Measurements from ENCODE around the gene LCN10. TPM values are rescaled to one million over a fixed set of nuclear protein-coding genes. Genes with fewer than 3 reads are reported as not detected.

Gene LCN10
- total and polyA plus RNA-seq, 9 of the 15 experiments (the other 6 are each of a cell fraction or from before 2014, with no cell fraction given): 0.10 to 0.21 (median 0.14) TPM; not detected in 6

DNA sequence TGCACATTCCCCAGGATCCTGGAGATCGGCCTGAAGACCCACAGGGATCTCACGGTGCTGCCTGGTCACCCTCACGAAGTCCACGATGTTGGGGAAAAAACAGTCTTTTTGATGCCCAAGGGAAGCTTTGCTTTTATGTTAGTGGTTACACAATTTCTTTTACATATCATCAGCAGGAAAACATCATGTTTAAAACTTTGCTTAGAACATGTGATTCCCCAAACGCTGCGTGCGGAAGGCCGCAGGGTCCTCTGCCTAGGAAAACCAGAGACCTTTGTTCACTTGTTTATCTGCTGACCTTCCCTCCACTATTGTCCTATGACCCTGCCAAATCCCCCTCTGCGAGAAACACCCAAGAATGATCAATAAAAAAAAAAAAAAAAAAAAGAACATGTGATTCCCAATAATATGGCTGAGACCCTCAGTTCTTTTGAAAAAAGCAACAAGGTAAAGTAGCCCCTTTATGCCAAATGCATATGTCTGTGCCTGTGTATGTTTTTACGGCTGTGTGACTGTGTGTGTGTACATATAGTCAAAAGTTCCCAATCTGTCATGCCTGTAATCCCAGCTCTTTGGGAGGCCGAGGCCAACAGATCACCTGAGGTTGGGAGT is 44.0 kb downstream of the LCN10 start:
- TF ChIP-seq ZHX1 (conservative IDR thresholded peaks at IDR 0.05; ENCODE audit: low read length) (no peak), KDM1A (IDR thresholded peaks at IDR 0.05) (no peak), C11orf30 (IDR thresholded peaks at IDR 0.05; ENCODE audit: low read depth) (no peak), ZNF316 (IDR thresholded peaks at IDR 0.05) (no peak), CAMTA2 (CRISPR knock-in tag; conservative IDR thresholded peaks at IDR 0.05) (no peak), CUX1 (CRISPR knock-in tag; IDR thresholded peaks at IDR 0.05) (no peak), CSDE1 (IDR thresholded peaks at IDR 0.05) (no peak), TEAD2 (tag; IDR thresholded peaks at IDR 0.05) (no peak), XRCC5 (IDR thresholded peaks at IDR 0.05; ENCODE audit: low read depth, low read length) (no peak)
- intact Hi-C loops (cut with micrococcal nuclease) (no loop called here), in situ Hi-C loops (cut with MboI) (no loop called here)
- no peak overlapping the region for H2AFZ ChIP-seq (ENCODE audit: low read depth, low read length)
- no peak overlapping the region for H3K4me3 ChIP-seq
- H3K27ac ChIP-seq (ENCODE audit: extremely low read depth, low read depth, low read length): no peak overlapping the region
- DNase-seq (ENCODE audit: extremely low read depth in 1 of 4, low spot score in 3 of 4): no peak
- CTCF ChIA-PET (ENCODE audit: low intra/inter-chr PET ratio): no interaction called here
- 71% methylated on average over 10 of the region's 11 CpGs for WGBS (ENCODE audit: insufficient coverage, low coverage, missing lambda C conversion rate)
- BruUV-seq (replicated peaks): no TSS peak
- no peaks in the 10 kb centered on the region for H3K9me1 ChIP-seq (ENCODE audit: control insufficient read depth, insufficient read depth, low read length)
- H3K9ac ChIP-seq (ENCODE audit: insufficient read depth in 1 of 2, low read depth in 2 of 2, low read length in 2 of 2): no peak overlapping the region
- no peaks in the 10 kb centered on the region for H3K9me3 ChIP-seq (replicated peaks; ENCODE audit: control insufficient read depth, insufficient read depth, low read depth, low read length)
- H4K20me1 ChIP-seq (replicated peaks; ENCODE audit: control insufficient read depth, insufficient read depth, low read length): no peaks in the 10 kb centered on the region
- H3K4me2 ChIP-seq (ENCODE audit: insufficient read depth, low read length): no peak overlapping the region
- POLR2A ChIA-PET: interaction anchor here (0.8 to 1.9 kb wide), 3 partner anchors 9 to 36 kb away, joined by 3 to 7 read pairs (median 3); partner anchors contain the start of genes AGPAT2 and EGFL7
- H3K79me2 ChIP-seq (ENCODE audit: control insufficient read depth, insufficient read depth, low read length): no peaks in the 10 kb centered on the region
- H3K27me3 ChIP-seq (ENCODE audit: control insufficient read depth in 2 of 2, insufficient read depth in 2 of 2, low read length in 2 of 2): no peaks in the 10 kb centered on the region
- peaks cover 10 to 47% of the 10 kb centered on the region in 2 experiments; a peak in 4 of 5 replicates for H3K4me1 ChIP-seq (replicated peaks in 1 of 2; ENCODE audit: control insufficient read depth in 2 of 2, insufficient read depth in 2 of 2, low read length in 2 of 2)
- ATAC-seq: no peak
- FAIRE-seq: no peak
- no peaks in the 10 kb centered on the region for H3K36me3 ChIP-seq (ENCODE audit: control insufficient read depth, insufficient read depth, low read length)
